Stimulated activated CD8-positive, alpha-beta memory T cell treated with anti-CD3 and anti-CD28 coated beads, Interleukin-4, amount 100 ng/mL, for 4 hours (primary cell): ENCODE data around the gene TEKT5.
A peak's percentile ranks its signal among the peaks of the same experiment; 100 is the strongest.
"Not testable (repeated sequence)": the region's sequence is repeated elsewhere in the genome, so short reads cannot be mapped to it uniquely, and the experiment has no call there.

ENCODE experiments used
- DNase-seq, 2 donors: peaks; one replicate each; pipeline ENCODE4 v3.0.0-alpha.2; 2020; ENCODE audit warnings: low read depth in 2 of 2, low spot score in 1 of 2

The TEKT5 gene

GRCh38 chr16:10694830-10695229 lies at the start of gene TEKT5:
Gene TEKT5, minus strand, starts transcription at chr16:10694930. Its CDS starts 57 bp downstream, at chr16:10694873.
- DNase-seq = no peak

DNA sequence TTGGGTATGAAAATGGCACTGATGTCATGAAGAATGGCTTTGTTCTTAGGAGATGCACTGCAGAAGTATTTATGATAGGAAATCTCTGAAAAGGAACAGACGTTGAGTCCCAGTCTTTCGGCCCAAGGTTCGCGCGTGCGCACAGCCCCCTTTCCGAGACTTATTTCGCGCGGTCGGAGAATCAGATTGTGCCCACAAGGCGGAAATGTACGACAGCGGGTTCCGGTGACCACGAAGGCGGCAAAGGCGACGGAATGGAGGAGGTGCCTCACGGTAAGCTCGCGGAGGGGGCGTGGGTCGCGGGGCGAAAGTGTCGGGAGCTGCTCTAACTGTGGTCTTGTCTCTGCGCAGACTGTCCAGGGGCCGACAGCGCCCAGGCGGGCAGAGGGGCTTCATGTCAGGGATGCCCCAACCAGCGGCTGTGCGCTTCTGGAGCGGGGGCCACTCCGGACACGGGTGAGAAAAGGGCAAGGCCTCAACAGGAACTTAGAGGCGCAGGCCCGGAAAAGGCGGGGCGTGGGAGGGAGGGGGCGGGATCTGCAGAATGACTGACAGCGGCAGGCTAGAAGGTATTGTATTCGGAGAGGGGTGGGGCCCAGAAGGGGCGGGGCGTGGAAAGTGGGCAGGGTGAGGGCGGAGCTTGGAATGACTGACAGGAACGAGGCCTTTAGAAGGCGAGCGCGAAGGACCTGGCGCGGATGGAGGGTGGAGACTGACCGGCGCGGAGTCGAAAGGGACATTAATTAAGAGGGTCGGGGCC lies 49.1 kb upstream of the TEKT5 start, which contains the start of gene NUBP1:
TSS of gene NUBP1 (plus strand) at position 233 of the 760 bp plus-strand sequence. CDS start at position 255, 22 bp downstream.
- DNase-seq = peak; percentile 99 to 100

GRCh38 chr16:10743227-10743609 lies 48.5 kb upstream of the TEKT5 start:
- DNase-seq = no peak

- no peak for DNase-seq
Measured at GRCh38 chr16:10741844-10742243, 47.1 kb upstream of the TEKT5 start.

DNA sequence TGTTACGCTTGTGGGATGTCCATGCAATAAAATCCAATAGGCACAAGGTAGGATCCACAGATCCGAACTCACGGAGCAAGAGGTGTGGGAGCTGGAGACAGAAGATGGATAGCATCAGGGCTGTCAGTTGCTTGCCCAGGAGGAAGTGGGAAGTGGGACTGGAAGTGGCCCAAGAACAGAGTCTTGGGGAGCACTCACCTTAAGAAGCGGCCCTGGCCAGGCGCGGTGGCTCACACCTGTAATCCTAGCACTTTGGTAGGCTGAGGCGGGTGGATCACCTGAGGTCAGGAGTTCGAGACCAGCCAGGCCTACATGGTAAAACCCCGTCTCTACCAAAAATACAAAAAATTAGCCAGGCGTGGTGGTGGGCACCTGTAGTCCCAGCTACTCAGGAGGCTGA lies 46.5 kb upstream of the TEKT5 start:
- not testable (repeated sequence) for DNase-seq

DNA sequence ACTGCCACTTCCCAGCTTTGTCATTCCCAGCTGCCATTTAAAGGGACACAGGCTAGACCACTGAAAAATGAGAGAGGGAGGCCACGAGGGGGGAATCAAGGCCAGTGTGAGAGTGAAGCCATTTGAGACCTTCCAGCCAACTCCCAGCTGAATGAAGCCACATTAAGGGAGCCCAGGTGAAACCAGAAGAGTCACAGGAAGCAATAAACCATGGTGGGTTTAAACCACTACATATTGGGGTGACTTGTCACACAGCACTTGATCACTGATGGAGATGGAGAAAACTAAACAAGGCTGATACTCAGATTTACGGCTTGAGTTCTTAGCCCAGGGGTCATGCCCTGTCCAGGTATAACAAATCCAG lies 46.1 kb upstream of the TEKT5 start:
- no peak for DNase-seq

DNA sequence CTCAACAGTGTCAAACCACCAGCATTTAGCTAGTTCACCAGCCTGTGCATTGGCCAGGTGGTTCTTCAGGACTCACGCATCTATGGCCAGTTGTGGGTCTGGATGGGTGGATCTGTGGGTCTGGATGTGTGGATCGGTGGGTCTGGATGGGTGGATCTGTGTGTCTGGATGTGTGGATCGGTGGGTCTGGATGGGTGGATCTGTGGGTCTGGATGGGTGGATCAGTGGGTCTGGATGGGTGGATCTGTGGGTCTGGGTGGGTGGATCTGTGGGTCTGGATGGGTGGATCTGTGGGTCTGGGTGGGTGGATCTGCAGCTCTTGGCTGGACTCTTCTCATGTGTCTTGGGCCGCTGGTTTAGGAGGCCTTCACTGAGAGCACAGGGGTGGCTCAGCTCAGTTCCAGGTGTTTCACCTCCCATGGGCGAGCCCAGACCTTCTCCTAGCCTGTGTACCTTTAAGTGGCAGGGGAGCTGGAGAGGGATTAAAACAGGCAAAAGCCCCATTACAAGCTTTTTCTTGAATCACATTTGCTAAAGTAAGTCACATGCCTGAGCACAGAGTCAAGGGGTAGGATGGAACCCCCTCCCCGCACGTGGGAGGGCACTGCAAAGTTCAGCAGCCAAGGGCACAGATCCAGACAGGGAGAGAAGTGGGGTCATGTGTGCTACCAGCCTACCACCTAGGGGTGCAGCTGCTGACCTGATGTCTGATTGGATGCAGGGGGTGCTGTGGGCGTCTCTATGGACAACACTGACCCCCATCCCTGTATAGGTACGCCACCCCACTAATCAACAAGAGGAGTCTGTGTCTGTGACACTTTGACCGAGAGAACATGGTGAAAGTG lies 45.5 kb upstream of the TEKT5 start:
- DNase-seq = no peak

GRCh38 chr16:10738231-10739077 lies 43.7 kb upstream of the TEKT5 start:
- peak in 1 of 2 donors; percentile 15 for DNase-seq

DNA sequence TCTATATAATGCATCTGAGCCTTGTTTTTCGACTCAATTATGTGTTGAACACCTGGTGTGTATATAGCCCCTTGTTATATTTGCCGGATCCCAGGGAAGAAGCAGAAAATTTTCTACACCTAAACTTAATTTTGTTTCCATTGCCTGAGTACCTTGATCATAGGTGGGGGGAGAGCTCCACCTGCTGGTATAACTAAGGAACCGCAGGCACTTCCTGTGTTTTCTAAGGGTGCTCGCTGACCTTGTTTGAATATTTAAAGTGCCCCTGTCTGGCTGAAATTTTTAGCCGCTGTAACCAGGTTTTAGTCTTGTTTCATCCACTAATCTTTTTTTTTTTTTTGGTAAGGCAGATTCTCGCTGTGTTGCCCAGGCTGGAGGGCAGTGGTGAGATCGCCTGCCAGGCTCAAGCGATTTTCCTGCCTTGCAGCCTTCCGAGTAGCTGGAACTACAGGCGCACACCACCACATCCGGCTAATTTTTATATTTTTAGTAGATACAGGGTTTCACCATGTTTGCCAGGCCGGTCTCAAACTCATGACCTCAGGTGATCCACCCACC lies 42.4 kb upstream of the TEKT5 start:
- DNase-seq = peak; percentile 32 to 44

DNA sequence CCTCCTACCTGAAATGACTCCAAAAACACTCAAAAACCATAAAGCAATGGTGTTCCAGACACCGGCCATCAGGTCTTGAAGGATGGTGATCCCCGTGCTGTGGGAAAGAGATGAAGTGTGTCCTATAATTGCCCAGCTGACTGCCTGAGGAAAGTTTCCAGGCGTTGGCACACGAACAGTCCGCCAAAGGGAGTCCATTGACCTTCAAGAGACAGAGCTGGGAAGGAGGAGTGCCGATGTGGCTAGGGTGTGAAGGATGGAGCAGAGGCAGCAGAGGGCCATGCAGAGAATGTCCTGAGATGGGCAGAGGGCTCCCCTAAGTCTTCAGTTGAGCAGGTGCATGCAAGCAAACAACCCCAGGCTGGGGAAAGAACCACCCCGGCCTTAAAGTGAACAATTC lies 37.1 kb upstream of the TEKT5 start:
- DNase-seq = no peak

- no peak for DNase-seq
Measured at GRCh38 chr16:10729104-10730048, 34.6 kb upstream of the TEKT5 start.

GRCh38 chr16:10728003-10728887 lies 33.5 kb upstream of the TEKT5 start:
- DNase-seq = no peak

- no peak for DNase-seq
Measured at GRCh38 chr16:10708969-10709368, 14.2 kb upstream of the TEKT5 start.

GRCh38 chr16:10699756-10700155 lies 5.0 kb upstream of the TEKT5 start:
- no peak for DNase-seq

DNA sequence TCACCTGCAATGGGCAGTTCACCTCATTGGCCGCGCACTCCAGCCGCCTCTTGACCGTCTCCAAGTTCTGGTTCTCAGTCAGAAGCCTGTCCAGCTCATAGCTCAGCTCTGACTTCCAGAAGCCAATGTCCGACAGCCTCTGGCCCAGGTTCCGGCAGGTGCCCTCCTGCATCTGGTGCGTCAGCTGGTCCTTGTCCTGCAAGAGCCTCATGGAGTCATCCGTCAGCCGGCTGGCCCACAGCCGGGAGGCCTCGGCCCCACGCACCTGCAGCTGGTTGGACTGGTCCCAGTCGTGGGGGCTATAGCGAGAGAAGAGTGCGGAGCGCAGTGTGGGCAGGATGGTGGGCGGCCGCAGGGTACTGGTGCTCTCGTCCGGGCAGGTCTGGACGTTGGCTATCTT lies 424 bp downstream of the TEKT5 start:
- DNase-seq = no peak

DNA sequence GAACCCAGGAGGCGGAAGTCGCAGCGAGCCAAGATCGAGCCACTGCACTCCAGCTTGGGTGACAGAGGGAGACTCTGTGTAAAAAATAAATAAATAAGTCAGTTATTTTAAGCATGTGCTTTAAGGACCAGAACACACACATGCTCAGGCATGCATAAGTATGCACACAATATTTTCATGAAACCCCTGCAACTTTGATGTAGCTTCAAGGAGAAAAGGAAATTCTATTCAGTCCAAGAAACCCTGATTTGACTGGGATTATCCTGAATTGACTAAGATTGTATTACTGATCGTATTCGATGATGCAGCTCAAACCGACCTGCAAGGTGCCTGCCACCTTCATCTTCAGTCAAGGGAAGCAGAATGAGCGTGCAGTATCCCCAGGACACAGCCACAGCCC lies 841 bp downstream of the TEKT5 start:
- no peak for DNase-seq

DNA sequence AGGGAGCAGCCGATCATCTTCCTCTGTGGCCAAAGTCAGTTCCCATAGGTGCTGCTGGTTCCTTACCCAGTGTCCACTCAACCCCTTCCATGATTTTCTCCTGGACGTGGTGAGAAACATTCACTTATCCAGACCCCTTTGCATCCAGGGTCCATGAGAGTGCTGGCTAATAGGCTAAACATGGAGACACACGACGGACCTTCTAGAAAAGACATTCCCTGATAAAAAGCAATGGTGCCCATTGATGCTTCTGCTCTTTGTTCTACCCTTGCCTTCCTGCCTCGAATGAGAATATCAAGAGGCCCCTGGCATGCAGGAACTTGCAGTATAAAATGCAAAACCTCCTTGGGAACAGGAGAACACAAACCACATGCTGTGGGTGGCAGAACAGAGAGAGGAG lies 2.3 kb downstream of the TEKT5 start:
- DNase-seq = no peak

GRCh38 chr16:10688726-10689125 lies 6.0 kb downstream of the TEKT5 start:
- no peak for DNase-seq

GRCh38 chr16:10688291-10688690 lies 6.4 kb downstream of the TEKT5 start:
- DNase-seq = no peak
